Activated CD4-positive, CD25-positive, alpha-beta regulatory T cell treated with anti-CD3 and anti-CD28 coated beads, Interleukin-2, amount 50 U/mL, for 72 hours (primary cell): ENCODE measurements around the gene RNASEH2A.

ENCODE experiments used
- DNase-seq: peaks from one replicate; pipeline ENCODE4 v3.0.0; 2021

RNASEH2A gene

DNA sequence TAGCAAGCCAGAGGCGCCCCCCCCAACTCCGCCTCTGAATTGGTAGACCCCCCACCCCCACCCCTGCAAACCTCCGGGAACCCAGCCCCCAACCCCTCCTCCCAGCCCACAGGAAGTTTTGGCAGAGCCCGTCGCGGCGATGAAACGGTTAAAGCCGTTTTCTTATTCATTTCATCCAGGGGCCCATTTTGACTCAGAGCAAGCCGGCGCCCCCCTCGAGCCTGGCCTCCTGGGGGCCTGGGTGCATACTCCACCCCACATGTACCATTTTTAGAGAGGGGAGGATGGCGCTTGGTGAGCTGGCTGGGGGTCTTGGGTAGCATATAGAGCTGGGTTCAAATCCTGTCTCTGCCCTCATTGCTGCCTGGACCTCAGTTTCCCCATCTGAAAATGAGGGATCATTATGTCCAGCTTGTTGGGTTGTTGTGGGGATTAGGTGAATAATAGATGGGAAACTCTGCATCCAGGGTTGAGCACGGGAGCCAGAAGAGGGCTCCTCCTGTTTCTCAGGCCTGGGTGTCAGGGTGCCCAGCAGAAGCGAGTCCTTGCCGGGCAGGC, 23.0 kb upstream of the RNASEH2A start:
- DNase-seq = no peak

DNA sequence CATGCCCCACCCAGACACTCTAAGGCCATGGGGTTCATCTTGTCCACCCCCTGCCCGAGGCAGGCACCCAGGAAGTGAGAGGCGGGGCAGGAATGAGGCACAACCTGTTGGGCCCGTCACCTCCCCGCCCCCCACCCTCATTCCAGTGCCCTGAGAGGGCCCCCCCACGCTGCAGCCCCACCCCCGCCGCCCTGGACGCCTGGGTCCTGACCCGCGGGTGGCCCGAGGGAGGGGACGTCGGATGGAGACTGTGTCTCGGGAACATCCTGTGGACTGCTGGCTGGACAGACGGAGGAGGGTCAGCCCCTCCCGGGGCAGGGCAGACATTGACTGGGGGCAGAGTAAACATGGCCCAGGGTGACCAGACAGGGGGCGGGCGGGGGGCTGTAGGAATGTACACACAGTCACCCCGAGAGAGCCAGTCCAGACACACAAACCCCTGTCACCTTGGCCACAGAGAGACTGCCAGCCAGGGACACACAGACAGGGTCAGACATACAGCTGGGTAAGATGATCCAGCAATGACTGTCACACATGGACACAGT, 22.5 kb upstream of the RNASEH2A start:
- DNase-seq = no peak

DNA sequence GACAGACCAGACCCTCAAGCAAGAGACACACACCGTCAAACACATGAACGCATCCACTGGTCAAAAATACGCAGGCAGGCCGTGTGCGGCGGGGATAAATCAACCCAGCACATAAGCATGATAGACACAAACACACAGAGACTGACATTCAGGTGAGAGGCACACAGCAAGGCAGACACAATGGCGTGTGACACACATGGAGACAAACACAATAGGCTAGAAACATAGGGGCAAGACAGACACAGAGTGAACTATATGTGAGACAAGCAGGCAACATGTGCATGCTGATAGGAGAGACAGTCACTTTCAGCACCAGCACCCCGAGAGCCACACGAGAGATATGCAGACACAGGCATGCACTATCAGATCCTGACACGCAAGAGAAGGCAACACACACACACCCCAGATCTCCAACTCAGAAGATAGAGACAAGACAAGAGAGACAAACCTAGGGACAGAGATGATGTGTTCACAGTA, 22.0 kb upstream of the RNASEH2A start:
- no peak for DNase-seq

GRCh38 chr19:12784871-12785430, 21.4 kb upstream of the RNASEH2A start:
- DNase-seq = no peak

- DNase-seq = no peak
Observed at GRCh38 chr19:12785431-12786031, 20.9 kb upstream of the RNASEH2A start.

DNA sequence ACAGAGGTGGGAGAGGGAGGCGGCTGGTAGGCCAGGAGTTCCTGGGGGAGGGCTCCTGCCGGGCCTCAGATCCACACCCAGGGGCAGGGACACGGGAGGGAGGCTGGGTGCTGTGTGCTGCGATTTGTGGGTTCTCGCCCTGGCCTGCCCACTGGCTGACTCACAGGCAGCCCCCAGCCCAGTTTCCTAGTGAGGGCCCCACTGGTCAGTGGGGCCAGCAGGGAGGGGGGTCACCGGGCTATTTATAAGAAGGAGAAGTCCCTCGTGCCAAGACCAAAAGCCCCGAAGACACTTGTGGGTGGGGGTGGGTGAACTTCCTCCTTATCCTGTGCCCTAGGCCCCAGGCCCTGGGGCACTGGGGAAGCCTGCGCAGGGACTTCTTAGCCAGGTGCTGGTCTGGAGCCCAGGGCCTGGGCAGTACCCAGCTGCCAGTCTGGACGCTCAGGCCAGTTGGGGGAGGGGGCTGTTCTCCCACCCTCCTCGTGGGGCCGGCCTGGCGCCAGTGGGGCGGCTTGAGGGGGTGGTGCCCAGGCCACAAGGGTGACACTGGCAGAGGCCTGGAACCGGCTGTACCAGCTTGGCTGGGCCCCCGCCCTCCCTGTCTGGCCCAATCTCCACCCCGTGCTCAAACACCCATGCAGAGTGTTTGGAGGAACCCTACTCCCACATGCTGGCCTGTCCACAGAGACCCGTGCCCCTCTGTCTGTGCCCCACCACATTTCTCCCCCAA, 20.1 kb upstream of the RNASEH2A start:
- DNase-seq = no peak

DNA sequence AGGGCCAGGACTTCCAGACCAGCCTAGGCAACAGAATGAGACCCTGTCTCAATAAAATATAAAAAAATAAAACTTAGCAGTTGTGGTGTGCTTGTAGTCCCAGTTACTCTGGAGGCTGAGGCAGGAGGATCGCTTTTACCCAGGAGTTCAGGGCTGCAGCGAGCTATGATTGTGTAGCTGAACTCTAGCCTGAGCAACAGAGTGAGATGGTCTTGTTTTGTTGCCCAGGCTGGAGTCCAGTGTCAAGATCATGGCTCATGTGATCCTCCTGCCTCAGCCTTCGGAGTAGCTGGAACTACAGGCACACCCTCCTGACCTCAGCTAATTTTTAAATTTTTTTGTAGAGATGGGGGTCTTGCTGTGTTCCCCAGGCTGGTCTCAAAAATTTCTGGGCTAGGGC, 19.4 kb upstream of the RNASEH2A start:
- no peak for DNase-seq

GRCh38 chr19:12787458-12787857, 18.9 kb upstream of the RNASEH2A start:
- DNase-seq = no peak

GRCh38 chr19:12788042-12788681, 18.2 kb upstream of the RNASEH2A start:
- DNase-seq = no peak

- DNase-seq = no peak
Observed at GRCh38 chr19:12788682-12789097, 17.7 kb upstream of the RNASEH2A start.

- DNase-seq = no peak
Observed at GRCh38 chr19:12789098-12789903, 17.1 kb upstream of the RNASEH2A start.

DNA sequence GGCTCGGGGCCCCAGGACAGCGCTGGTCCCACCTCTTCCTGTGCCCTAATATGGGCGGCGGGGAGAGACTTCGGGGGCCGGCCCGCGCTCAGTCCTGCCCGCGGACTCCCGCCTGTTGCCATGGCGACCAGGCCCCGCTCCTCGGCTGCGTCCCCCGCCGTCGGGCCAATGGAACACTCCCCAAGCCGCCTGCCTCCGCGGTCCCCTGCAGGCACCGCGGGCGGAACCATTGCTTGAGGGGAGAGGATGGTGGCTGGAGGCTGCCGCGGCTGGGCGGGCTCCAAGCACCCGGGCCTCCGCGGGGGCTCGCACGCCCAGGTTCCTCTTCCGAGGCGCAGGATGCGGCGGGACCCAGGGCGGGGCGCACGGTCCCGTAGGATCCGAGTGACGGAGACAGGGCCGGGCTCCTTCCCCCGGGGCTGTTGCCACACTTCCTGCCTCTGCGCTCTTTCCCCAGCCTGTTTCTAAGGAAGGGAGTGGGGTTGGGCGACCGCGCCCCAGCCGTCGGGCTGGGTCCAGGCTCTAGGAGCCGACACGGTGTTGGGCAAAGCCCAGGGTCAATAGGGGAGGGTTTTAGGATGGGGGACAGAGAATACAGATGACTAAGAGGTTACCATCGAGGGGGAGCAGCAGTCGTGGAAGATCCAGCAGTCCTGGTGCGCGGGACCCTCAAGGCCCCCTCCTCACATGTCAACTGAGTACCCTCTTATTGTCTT, 16.3 kb upstream of the RNASEH2A start:
- DNase-seq = peak; percentile 96

- no peak for DNase-seq
Observed at GRCh38 chr19:12790628-12791344, 15.6 kb upstream of the RNASEH2A start.

DNA sequence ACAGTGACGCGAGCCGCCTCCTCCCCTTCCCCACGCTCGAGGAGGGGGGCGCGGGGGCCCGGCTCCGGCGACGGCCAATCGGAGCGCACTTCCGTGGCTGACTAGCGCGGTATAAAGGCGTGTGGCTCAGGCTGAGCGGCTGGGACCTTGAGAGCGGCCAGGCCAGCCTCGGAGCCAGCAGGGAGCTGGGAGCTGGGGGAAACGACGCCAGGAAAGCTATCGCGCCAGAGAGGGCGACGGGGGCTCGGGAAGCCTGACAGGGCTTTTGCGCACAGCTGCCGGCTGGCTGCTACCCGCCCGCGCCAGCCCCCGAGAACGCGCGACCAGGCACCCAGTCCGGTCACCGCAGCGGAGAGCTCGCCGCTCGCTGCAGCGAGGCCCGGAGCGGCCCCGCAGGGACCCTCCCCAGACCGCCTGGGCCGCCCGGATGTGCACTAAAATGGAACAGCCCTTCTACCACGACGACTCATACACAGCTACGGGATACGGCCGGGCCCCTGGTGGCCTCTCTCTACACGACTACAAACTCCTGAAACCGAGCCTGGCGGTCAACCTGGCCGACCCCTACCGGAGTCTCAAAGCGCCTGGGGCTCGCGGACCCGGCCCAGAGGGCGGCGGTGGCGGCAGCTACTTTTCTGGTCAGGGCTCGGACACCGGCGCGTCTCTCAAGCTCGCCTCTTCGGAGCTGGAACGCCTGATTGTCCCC, 14.9 kb upstream of the RNASEH2A start, which contains the start of gene JUNB:
JUNB (plus strand) TSS at position 142 of the 706 bp plus-strand sequence; CDS start at position 428, 286 bp downstream.
- DNase-seq = peak; percentile 96

- DNase-seq = peak; percentile 78
Observed at GRCh38 chr19:12792051-12792852, 14.1 kb upstream of the RNASEH2A start.

GRCh38 chr19:12792853-12793289, 13.5 kb upstream of the RNASEH2A start:
- DNase-seq = no peak

GRCh38 chr19:12793290-12794195, 12.8 kb upstream of the RNASEH2A start:
- DNase-seq = peak; percentile 96
